H1 (cell line): Measurements from ENCODE around the gene GIPR. TPM values are rescaled to one million over a fixed set of nuclear protein-coding genes. Genes with fewer than 3 reads are reported as not detected.

Experiments used
- CTCF ChIA-PET: fragments of 300-600 bp; sonication (Branson Sonifier 250); formaldehyde crosslinking; loops from one replicate; lab custom pipeline; 2021; ENCODE audit not compliant: partially characterized antibody; lab: Charles Lee
- POLR2A ChIA-PET: fragments of 300-600 bp; sonication (Branson Sonifier 250); formaldehyde crosslinking; loops from one replicate; lab custom pipeline; 2021; ENCODE audit warnings: inconsistent platforms; ENCODE audit not compliant: partially characterized antibody; lab: Charles Lee
- DNase-seq, 2 experiments: peaks; one replicate each; pipeline versions ENCODE4 v3.0.0 to v3.0.0-alpha.2; 2010 to 2022; ENCODE audit warnings: low spot score in 2 of 2, low read depth in 1 of 2, mixed read lengths in 1 of 2
- FAIRE-seq: peaks from 2 replicates; lab custom pipeline; 2011; peaks lifted over from hg19 to GRCh38; lab: Jason Lieb, UNC
- H2AFZ ChIP-seq: 2 replicates; pipeline ENCODE4 v1.8.1; 2012; ENCODE audit warnings: low read length, inconsistent platforms
- H2AK5ac ChIP-seq: 2 replicates; pipeline ENCODE4 v1.6.1; 2013; ENCODE audit warnings: low read depth, low read length
- H2BK120ac ChIP-seq: replicated peaks from 2 replicates; pipeline ENCODE3; 2013; ENCODE audit warnings: low read depth, low read length, inconsistent platforms
- H2BK12ac ChIP-seq: 2 replicates; pipeline ENCODE4 v1.6.1; 2013; ENCODE audit warnings: low read depth, low read length
- H2BK15ac ChIP-seq: 2 replicates; pipeline ENCODE4 v1.6.1; 2013; ENCODE audit warnings: low read length
- H2BK20ac ChIP-seq: 2 replicates; pipeline ENCODE4 v1.6.1; 2013; ENCODE audit warnings: low read length
- H2BK5ac ChIP-seq: 2 replicates; pipeline ENCODE4 v1.6.1; 2013; ENCODE audit warnings: low read depth, low read length
- H3K14ac ChIP-seq: 2 replicates; pipeline ENCODE4 v1.6.1; 2013; ENCODE audit warnings: inconsistent platforms; ENCODE audit not compliant: insufficient read length
- H3K18ac ChIP-seq: 2 replicates; pipeline ENCODE4 v1.6.1; 2013; ENCODE audit warnings: low read length; ENCODE audit errors: extremely low read depth
- H3K23ac ChIP-seq: 2 replicates; pipeline ENCODE4 v1.6.1; 2013; ENCODE audit warnings: inconsistent platforms; ENCODE audit not compliant: insufficient read length
- H3K23me2 ChIP-seq: 2 replicates; pipeline ENCODE4 v1.6.1; 2013; ENCODE audit warnings: low read depth, low read length
- H3K27ac ChIP-seq: 2 replicates; pipeline ENCODE4 v1.6.1; 2011; ENCODE audit warnings: low read depth, low read length, inconsistent platforms
- H3K27me3 ChIP-seq, 4 experiments: replicated peaks in 1 of 4; 1 replicate in 1 of 4; 2 replicates in 3 of 4; pipeline versions ENCODE4 v1.6.1 to v1.8.1; 2011 to 2013; ENCODE audit warnings: low read length in 3 of 4, mild to moderate bottlenecking in 3 of 4, inconsistent platforms in 2 of 4, mixed read lengths in 2 of 4, moderate library complexity in 1 of 4; ENCODE audit not compliant: control insufficient read depth in 3 of 4, insufficient read depth in 3 of 4; ENCODE audit errors: extremely low read depth in 1 of 4
- H3K36me3 ChIP-seq, 4 experiments: 2 replicates each; pipeline versions ENCODE4 v1.6.1 to v1.8.1; 2011 to 2013; ENCODE audit warnings: mild to moderate bottlenecking in 4 of 4, low read length in 3 of 4, moderate library complexity in 2 of 4, control low read depth in 1 of 4, inconsistent platforms in 1 of 4; ENCODE audit not compliant: insufficient read depth in 4 of 4, control insufficient read depth in 2 of 4
- H3K4ac ChIP-seq: replicated peaks from 2 replicates; pipeline ENCODE3; 2013; ENCODE audit warnings: low read length, low read depth, mixed read lengths, inconsistent platforms; ENCODE audit not compliant: insufficient read length
- H3K4me1 ChIP-seq, 4 experiments: replicated peaks in 1 of 4; 1 replicate in 1 of 4; 2 replicates in 3 of 4; pipeline versions ENCODE4 v1.6.1 to v1.8.1; 2011 to 2013; ENCODE audit warnings: low read length in 3 of 4, inconsistent platforms in 2 of 4, mixed read lengths in 1 of 4; ENCODE audit not compliant: insufficient read depth in 4 of 4, control insufficient read depth in 3 of 4
- H3K4me2 ChIP-seq, 2 experiments: 2 replicates each; pipeline versions ENCODE4 v1.6.1 to v1.8.1; 2011 to 2013; ENCODE audit warnings: low read depth in 2 of 2, low read length in 2 of 2, control low read depth in 1 of 2, inconsistent platforms in 1 of 2, mild to moderate bottlenecking in 1 of 2; ENCODE audit not compliant: insufficient read depth in 1 of 2
- H3K4me3 ChIP-seq, 4 experiments: fragments of 200-600, 300-600 bp in 1 of 4; sonication (generic), shearing (Covaris generic), sonication (Bioruptor Twin) in 1 of 4; 2 replicates each; pipeline versions ENCODE4 v1.5.1 to v1.8.1; 2011 to 2016; ENCODE audit warnings: low read length in 4 of 4, low read depth in 3 of 4, control low read depth in 2 of 4, inconsistent platforms in 2 of 4, mild to moderate bottlenecking in 2 of 4, mixed read lengths in 1 of 4, moderate library complexity in 1 of 4; ENCODE audit not compliant: insufficient read depth in 2 of 4; ENCODE audit errors: extremely low read depth in 1 of 4
- H3K56ac ChIP-seq: replicated peaks from 2 replicates; pipeline ENCODE3; 2013; ENCODE audit warnings: low read depth, mild to moderate bottlenecking, mixed read lengths, low read length, inconsistent platforms; ENCODE audit not compliant: insufficient read length
- H3K79me1 ChIP-seq: 2 replicates; pipeline ENCODE4 v1.6.1; 2013; ENCODE audit warnings: low read depth, low read length, control low read depth
- H3K79me2 ChIP-seq, 2 experiments: 2 replicates each; pipeline versions ENCODE4 v1.6.1 to v1.8.1; 2012 to 2013; ENCODE audit warnings: low read length in 2 of 2, mild to moderate bottlenecking in 2 of 2, inconsistent platforms in 1 of 2; ENCODE audit not compliant: insufficient read depth in 2 of 2, control insufficient read depth in 1 of 2
- H3K9ac ChIP-seq, 4 experiments: replicated peaks in 1 of 4; 1 replicate in 1 of 4; 2 replicates in 3 of 4; pipeline versions ENCODE4 v1.6.1 to v1.8.1; 2011 to 2013; ENCODE audit warnings: low read depth in 3 of 4, low read length in 3 of 4, control low read depth in 2 of 4, mild to moderate bottlenecking in 2 of 4, moderate library complexity in 2 of 4, inconsistent platforms in 1 of 4; ENCODE audit errors: extremely low read depth in 1 of 4
- H3K9me3 ChIP-seq, 2 experiments: 2 replicates each; pipeline versions ENCODE4 v1.6.1 to v1.8.1; 2012 to 2013; ENCODE audit warnings: mild to moderate bottlenecking in 2 of 2, moderate library complexity in 2 of 2, control low read depth in 1 of 2, inconsistent platforms in 1 of 2, low read depth in 1 of 2, low read length in 1 of 2, mixed read lengths in 1 of 2; ENCODE audit not compliant: insufficient read depth in 2 of 2
- H4K20me1 ChIP-seq, 2 experiments: replicated peaks in 1 of 2; 2 replicates each; pipeline versions ENCODE3 to v1.8.1; 2011 to 2013; ENCODE audit warnings: inconsistent platforms in 2 of 2, low read length in 2 of 2, mild to moderate bottlenecking in 1 of 2; ENCODE audit not compliant: insufficient read depth in 2 of 2, control insufficient read depth in 1 of 2
- H4K5ac ChIP-seq: 2 replicates; pipeline ENCODE4 v1.6.1; 2013; ENCODE audit warnings: low read length, low read depth, mixed read lengths, inconsistent platforms; ENCODE audit not compliant: insufficient read length
- H4K8ac ChIP-seq: 2 replicates; pipeline ENCODE4 v1.8.0; 2013; ENCODE audit warnings: mild to moderate bottlenecking, moderate library complexity, low read length, inconsistent platforms; ENCODE audit not compliant: insufficient read depth; ENCODE audit errors: extremely low read depth
- H4K91ac ChIP-seq: replicated peaks from 2 replicates; pipeline ENCODE3; 2013; ENCODE audit warnings: low read length, mixed read lengths, inconsistent platforms; ENCODE audit not compliant: insufficient read length
- KDM5A ChIP-seq: fragments of 200-600 bp; IDR thresholded peaks from 2 replicates; pipeline ENCODE4 v1.7.1; 2012; ENCODE audit warnings: mild to moderate bottlenecking, low read length, inconsistent platforms, mixed read lengths
- MAX ChIP-seq: IDR thresholded peaks from 2 replicates; pipeline ENCODE4 v1.6.1; 2012; ENCODE audit warnings: inconsistent platforms
- POLR2AphosphoS5 ChIP-seq: IDR thresholded peaks from 2 replicates; pipeline ENCODE4 v1.6.1; 2011; ENCODE audit warnings: low read depth, low read length
- SUZ12 ChIP-seq: fragments of 200-600 bp; sonication (generic); IDR thresholded peaks from 2 replicates; pipeline ENCODE4 v1.6.1; 2012; ENCODE audit warnings: mild to moderate bottlenecking, inconsistent platforms, low read length, moderate library complexity, mixed read lengths
- TAF1 ChIP-seq: IDR thresholded peaks from 2 replicates; pipeline ENCODE4 v1.6.1; 2011; ENCODE audit warnings: mild to moderate bottlenecking, low read depth, low read length
- TEAD4 ChIP-seq: IDR thresholded peaks from 2 replicates; pipeline ENCODE4 v1.6.1; 2012; ENCODE audit warnings: low read depth, low read length, inconsistent platforms, mixed read lengths
- ZNF274 ChIP-seq: IDR thresholded peaks from 2 replicates; pipeline ENCODE4 v1.7.0; 2012; ENCODE audit warnings: low read length, borderline replicate concordance; ENCODE audit errors: extremely low read depth
- WGBS, 2 experiments: shearing (Covaris generic) in 1 of 2; methylation state at CpG; one replicate each; pipeline versions ENCODE4 v1.1.6 to v1.1.7; 2013 to 2015; ENCODE audit warnings: low lambda C conversion rate in 2 of 2, mixed read lengths in 2 of 2, inconsistent platforms in 1 of 2, low coverage in 1 of 2, missing lambda C conversion rate in 1 of 2; ENCODE audit not compliant: insufficient replicate concordance in 2 of 2, insufficient coverage in 1 of 2, insufficient read length in 1 of 2; ENCODE audit errors: extremely low coverage in 1 of 2, missing lambda C conversion rate in 1 of 2; 5-methylcytosine and 5-hydroxymethylcytosine counted together
- polyA plus RNA-seq, 7 experiments: library from polyadenylated mRNA; depleted of rRNA in 3 of 7; stranded (reverse) in 5 of 7; unstranded in 2 of 7; fragments of >200 nt in 5 of 7; fragments of 200-250 nt in 2 of 7; gene quantifications; 1 replicate in 5 of 7; 2 replicates in 1 of 7; 4 replicates in 1 of 7; pipeline versions ENCODE4 v1.2.1 to v1.2.3, GENCODE V29; 2011 to 2013; ENCODE audit warnings: missing spikeins in 2 of 7, mixed read lengths in 2 of 7
- total RNA-seq: library from RNA; stranded (reverse); fragmentation: NEBNext Ultra II Directional; extraction: Animal tissue kit (Norgen Biotek cat#: 25700); gene quantifications from 2 replicates; pipeline ENCODE4 v1.2.1, GENCODE V29; 2021

GIPR gene
- total and polyA plus RNA-seq, 2 of the 8 experiments (the other 6 are each of a cell fraction or from before 2014, with no cell fraction given), result 0.42 to 1.3 TPM

GRCh38 chr19:45623984-45624383 is 44.0 kb upstream of the GIPR start:
- CTCF ChIA-PET, result interaction anchor here (1.4 kb wide), 1 partner anchor 18 kb away, joined by 7 read pairs; no protein-coding TSS in a partner anchor
- TF ChIP-seq POLR2AphosphoS5 (no peak), KDM5A (no peak), MAX (no peak), TAF1 (no peak), ZNF274 (no peak), TEAD4 (no peak), SUZ12 (no peak)

More at GRCh38 chr19:45623984-45624383, 44.0 kb upstream of the GIPR start:
- no peak overlapping the region for H3K4ac ChIP-seq
- no peak overlapping the region for H2BK12ac ChIP-seq
- no peak overlapping the region for H2BK120ac ChIP-seq
- peaks cover 4% of the 10 kb centered on the region; the same call in 1 of the 2 replicates for H3K23me2 ChIP-seq
- H3K56ac ChIP-seq, result no peak overlapping the region
- no peak overlapping the region for H4K91ac ChIP-seq
- no peak overlapping the region for H2BK15ac ChIP-seq
- no peak overlapping the region for H3K9ac ChIP-seq
- 87% methylated on average over 1 of the region's 1 CpG; no CpG with 5 or more reads in 1 of the 2 experiments for WGBS, 2 experiments
- H3K4me3 ChIP-seq, result no peak overlapping the region
- no peak overlapping the region for H3K14ac ChIP-seq
- no peak overlapping the region for H4K5ac ChIP-seq
- no peak overlapping the region for H3K27ac ChIP-seq
- H4K8ac ChIP-seq, result no peak overlapping the region
- DNase-seq (no peak), FAIRE-seq (no peak)
- no peak overlapping the region for H3K18ac ChIP-seq
- H3K79me2 ChIP-seq, result no peaks in the 10 kb centered on the region
- no peak overlapping the region for H2AK5ac ChIP-seq
- POLR2A ChIA-PET, result interaction anchor here (0.8 kb wide), 1 partner anchor 17 kb away, joined by 3 read pairs; no protein-coding TSS in a partner anchor
- no peaks in the 10 kb centered on the region for H4K20me1 ChIP-seq
- no peak overlapping the region for H2AFZ ChIP-seq
- H3K79me1 ChIP-seq, result no peaks in the 10 kb centered on the region
- H2BK5ac ChIP-seq, result no peak overlapping the region
- no peaks in the 10 kb centered on the region for H3K9me3 ChIP-seq
- H3K4me1 ChIP-seq, result no peaks in the 10 kb centered on the region; a peak in 1 of 7 replicates
- no peak overlapping the region for H2BK20ac ChIP-seq
- H3K4me2 ChIP-seq, result no peak overlapping the region
- H3K23ac ChIP-seq, result no peak overlapping the region
- H3K36me3 ChIP-seq, result no peaks in the 10 kb centered on the region; a peak in 2 of 8 replicates
- H3K27me3 ChIP-seq, result no peaks in the 10 kb centered on the region
